HG02938 (cell line): ENCODE data around the gene NACA2.
"Not testable (repeated sequence)": the region's sequence is repeated elsewhere in the genome, so short reads cannot be mapped to it uniquely, and the experiment has no call there.

Experiments used
- ATAC-seq: cut with Tn5 transposase; IDR thresholded peaks from one replicate; pipeline ENCODE4 v1.9.1; 2021; ENCODE audit warnings: mild to moderate bottlenecking, moderate library complexity; ENCODE audit not compliant: unreplicated experiment

The NACA2 gene

GRCh38 chr17:61600621-61601020, 9.6 kb upstream of the NACA2 start:
- no peak for ATAC-seq

GRCh38 chr17:61599608-61600007, 8.6 kb upstream of the NACA2 start:
- ATAC-seq, result no peak

GRCh38 chr17:61598014-61598413, 7.0 kb upstream of the NACA2 start:
- no peak for ATAC-seq

GRCh38 chr17:61597607-61598006, 6.6 kb upstream of the NACA2 start:
- no peak for ATAC-seq

GRCh38 chr17:61595418-61596186, 4.6 kb upstream of the NACA2 start:
- ATAC-seq, result no peak

- no peak for ATAC-seq
These were observed 3.3 kb upstream of the NACA2 start for GRCh38 chr17:61594294-61594825.

- no peak for ATAC-seq
These were observed 2.4 kb upstream of the NACA2 start for GRCh38 chr17:61593426-61593825.

- no peak for ATAC-seq
These were observed 911 bp upstream of the NACA2 start for GRCh38 chr17:61591930-61592329.

GRCh38 chr17:61589990-61590389, 1.0 kb downstream of the NACA2 start:
- no peak for ATAC-seq

- ATAC-seq, result no peak
These were observed 3.0 kb downstream of the NACA2 start for GRCh38 chr17:61587807-61588660.

GRCh38 chr17:61587242-61587641, 3.8 kb downstream of the NACA2 start:
- no peak for ATAC-seq

GRCh38 chr17:61586622-61587021, 4.4 kb downstream of the NACA2 start:
- not testable (repeated sequence) for ATAC-seq

GRCh38 chr17:61586031-61586566, 4.9 kb downstream of the NACA2 start:
- ATAC-seq, result no peak

- ATAC-seq, result no peak
These were observed 6.2 kb downstream of the NACA2 start for GRCh38 chr17:61584866-61585265.

GRCh38 chr17:61584266-61584665, 6.8 kb downstream of the NACA2 start:
- no peak for ATAC-seq

- ATAC-seq, result no peak
These were observed 7.3 kb downstream of the NACA2 start for GRCh38 chr17:61583660-61584264.

GRCh38 chr17:61583242-61583641, 7.8 kb downstream of the NACA2 start:
- no peak for ATAC-seq

GRCh38 chr17:61582593-61582992, 8.4 kb downstream of the NACA2 start:
- no peak for ATAC-seq

GRCh38 chr17:61581611-61582349, 9.2 kb downstream of the NACA2 start:
- no peak for ATAC-seq

GRCh38 chr17:61580502-61580901, 10.5 kb downstream of the NACA2 start:
- no peak for ATAC-seq
